Sigmoid colon (tissue), 4 donors: Measurements from ENCODE around the gene PDYN.

ENCODE experiments used
- CTCF ChIP-seq, 4 experiments: fragments of 450-650 bp in 3 of 4; fragments of 200-600 bp in 1 of 4; IDR thresholded peaks; one replicate each; pipeline ENCODE4 v1.5.1; 2016 to 2019; ENCODE audit warnings: antibody characterized with exemption in 4 of 4, mild to moderate bottlenecking in 3 of 4, moderate library complexity in 2 of 4
- POLR2AphosphoS5 ChIP-seq, 4 donors: sonication (generic); formaldehyde crosslinking; IDR thresholded peaks; one replicate each; pipeline ENCODE4 v1.6.1; 2017; ENCODE audit warnings: antibody characterized with exemption in 4 of 4

GRCh38 chr20:1964659-1965405 lies 29.0 kb downstream of the PDYN start:
- TF ChIP-seq POLR2AphosphoS5 (IDR thresholded peaks at IDR 0.05) (no peak), CTCF (IDR thresholded peaks at IDR 0.05) (no peak)
